Cardiac fibroblast (primary cell): ENCODE data around the gene SCAMP3.
"Not testable (repeated sequence)": the region's sequence is repeated elsewhere in the genome, so short reads cannot be mapped to it uniquely, and the experiment has no call there.

Source experiments
- DNase-seq, 2 donors: peaks; one replicate each; pipeline versions ENCODE4 v3.0.0 to v3.0.0-alpha.2; 2010; ENCODE audit warnings: low read depth in 2 of 2
- H3K4me3 ChIP-seq, 2 donors: replicated peaks in 1 of 2; 1 replicate in 1 of 2; 2 replicates in 1 of 2; pipeline ENCODE4 v1.5.1; 2011; ENCODE audit warnings: low read depth in 2 of 2, low read length in 2 of 2, mild to moderate bottlenecking in 2 of 2, moderate library complexity in 1 of 2
- TF ChIP-seq, protein P1 (sequence below): IDR thresholded peaks from one replicate; pipeline ENCODE4 v1.5.1; 2011; ENCODE audit warnings: low read depth, mild to moderate bottlenecking, low read length, inconsistent platforms

Gene SCAMP3

DNA sequence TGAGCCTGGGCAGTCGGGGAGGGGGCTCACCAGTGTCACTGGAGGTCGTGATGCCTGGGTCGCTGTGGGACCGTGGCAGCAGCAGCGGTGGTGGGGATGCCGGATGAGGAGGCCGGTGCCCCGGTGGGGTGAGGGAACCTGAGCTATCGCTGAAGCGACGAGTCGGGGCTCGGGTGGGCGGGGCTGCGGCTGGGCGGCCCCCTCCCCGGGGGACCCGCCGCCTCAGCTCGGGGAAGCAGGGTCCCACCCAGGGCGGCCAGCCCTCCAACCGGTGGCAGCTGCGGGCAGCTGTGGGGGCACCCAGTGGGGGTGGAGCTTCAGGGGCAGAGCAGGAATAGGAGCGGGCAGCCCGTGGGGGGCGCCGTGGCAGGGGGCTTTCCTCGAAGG lies 11.9 kb downstream of the SCAMP3 start:
- TF ChIP-seq, protein P1, sequence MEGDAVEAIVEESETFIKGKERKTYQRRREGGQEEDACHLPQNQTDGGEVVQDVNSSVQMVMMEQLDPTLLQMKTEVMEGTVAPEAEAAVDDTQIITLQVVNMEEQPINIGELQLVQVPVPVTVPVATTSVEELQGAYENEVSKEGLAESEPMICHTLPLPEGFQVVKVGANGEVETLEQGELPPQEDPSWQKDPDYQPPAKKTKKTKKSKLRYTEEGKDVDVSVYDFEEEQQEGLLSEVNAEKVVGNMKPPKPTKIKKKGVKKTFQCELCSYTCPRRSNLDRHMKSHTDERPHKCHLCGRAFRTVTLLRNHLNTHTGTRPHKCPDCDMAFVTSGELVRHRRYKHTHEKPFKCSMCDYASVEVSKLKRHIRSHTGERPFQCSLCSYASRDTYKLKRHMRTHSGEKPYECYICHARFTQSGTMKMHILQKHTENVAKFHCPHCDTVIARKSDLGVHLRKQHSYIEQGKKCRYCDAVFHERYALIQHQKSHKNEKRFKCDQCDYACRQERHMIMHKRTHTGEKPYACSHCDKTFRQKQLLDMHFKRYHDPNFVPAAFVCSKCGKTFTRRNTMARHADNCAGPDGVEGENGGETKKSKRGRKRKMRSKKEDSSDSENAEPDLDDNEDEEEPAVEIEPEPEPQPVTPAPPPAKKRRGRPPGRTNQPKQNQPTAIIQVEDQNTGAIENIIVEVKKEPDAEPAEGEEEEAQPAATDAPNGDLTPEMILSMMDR: no peak
- H3K4me3 ChIP-seq: no peak overlapping the region
- no peak for DNase-seq

DNA sequence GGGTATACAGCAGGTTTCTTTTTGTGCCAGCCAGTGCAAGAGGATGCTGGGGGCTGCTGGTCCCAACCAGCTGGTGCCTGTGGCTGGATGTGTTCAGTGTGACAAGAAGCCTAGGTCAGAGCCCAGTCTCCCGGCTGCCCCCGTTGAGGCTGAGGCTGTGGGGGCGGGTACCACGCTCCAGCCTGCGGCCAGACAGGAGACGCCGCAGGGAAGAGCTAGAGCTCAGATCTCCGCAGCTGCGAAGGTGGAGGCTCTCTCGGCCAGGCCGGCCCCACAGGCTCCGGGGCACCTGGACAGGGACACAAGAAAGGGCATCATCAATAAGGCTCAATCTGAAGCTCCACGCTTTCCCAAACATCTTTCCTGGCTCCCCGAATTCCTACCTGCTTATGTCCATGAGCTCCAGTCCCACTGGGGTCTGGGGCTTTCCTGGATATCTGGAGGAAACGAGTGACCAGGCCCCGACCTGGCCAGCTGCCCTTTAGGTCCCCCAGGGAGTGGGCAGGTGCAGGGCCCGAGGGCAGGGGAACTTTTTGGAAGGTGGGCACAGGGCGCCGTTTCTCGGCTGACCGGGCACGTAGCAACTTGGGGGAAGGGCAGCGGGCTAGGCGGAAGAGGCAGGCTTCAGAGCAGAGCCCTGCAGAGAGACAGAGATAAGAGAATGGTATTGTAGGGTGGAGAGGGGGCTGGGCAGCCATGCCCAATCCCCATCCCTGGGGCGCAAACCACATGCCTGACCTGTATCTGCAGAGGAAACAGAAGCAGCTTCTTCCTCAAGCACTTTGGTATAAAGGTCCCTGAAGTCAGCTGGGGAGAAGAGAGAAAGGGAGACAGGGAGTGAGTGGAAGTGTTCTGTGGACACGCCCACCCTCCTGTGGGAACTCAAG lies 14.2 kb downstream of the SCAMP3 start:
- TF ChIP-seq, protein P1: no peak
- no peak for DNase-seq
- H3K4me3 ChIP-seq: no peak overlapping the region

DNA sequence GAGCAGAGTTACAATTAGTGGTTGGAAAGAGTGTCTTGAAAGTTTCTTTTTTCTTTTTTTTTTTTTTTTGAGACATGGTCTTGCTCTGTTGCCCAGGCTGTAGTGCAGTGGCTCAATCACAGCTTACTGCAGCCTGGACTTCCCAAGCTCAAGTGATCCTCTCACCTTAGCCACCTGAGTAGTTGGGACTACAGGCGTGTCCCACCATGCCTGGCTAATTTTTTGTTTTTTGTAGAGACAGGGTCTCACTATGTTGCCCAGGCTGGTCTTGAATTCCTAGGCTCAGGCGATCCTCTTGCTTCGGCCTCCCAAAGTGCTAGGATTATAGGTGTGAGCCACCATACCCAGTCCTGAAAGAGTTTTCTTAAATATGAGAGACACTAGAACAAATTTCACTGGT lies 15.4 kb downstream of the SCAMP3 start:
- DNase-seq, H3K4me3 ChIP-seq: not testable (repeated sequence)

DNA sequence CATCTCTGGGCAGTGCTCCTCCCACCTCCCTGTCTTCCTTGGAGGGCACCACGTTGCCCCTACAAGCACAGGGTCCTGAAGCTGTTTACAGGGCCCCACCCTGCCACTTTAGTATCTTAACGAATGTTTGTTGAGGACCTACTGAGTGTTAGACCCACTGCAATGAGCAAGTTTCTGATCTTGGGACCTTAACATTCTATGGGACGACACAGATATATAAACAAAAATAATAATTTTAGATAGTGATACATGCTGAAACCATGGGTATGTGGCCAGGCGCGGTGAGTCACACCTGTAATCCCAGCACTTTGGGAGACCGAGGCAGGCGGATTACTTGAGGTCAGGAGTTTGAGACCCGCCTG lies 17.0 kb downstream of the SCAMP3 start:
- peak overlapping the region; percentile 32 to 71 for H3K4me3 ChIP-seq
- no peak for DNase-seq
- TF ChIP-seq, protein P1: no peak

DNA sequence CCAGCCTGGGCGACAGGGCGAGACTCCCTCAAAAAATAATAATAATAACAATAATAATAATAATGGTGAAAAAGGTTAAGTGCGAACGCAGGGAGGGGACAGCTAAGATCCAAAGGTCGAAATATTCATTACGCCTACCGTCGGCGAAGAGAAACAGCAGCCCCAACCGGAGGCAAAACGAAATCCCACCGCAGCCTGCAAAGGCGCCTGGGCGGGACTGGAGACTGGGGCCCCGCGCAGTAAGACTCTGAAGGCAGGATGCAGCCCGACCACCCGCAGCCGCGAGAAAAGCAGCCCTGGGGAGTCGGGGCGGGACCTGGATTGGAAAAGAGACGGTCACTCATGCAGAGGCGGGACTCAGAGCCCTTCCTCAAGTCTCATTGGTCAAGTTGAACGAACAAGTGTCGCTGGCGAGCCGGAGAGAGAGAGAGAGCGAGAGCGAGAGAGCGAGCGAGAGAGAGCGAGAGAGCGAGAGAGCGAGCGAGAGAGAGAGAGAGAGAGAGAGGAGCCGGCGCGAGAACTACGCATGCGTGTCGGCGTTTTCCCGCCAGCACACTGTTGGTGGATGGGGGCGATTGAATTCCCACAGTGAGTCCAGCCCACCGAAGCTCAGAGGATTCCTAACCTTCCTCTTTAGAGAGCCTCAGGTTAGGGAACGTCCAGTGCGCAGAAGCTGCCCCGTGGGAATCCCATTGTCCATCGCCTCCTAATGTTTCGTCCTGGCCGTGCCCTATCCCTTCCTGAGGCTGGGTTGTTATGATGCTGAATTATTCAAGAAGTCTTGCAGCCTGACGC lies 17.6 kb downstream of the SCAMP3 start:
- peak; percentile 100 for DNase-seq

DNA sequence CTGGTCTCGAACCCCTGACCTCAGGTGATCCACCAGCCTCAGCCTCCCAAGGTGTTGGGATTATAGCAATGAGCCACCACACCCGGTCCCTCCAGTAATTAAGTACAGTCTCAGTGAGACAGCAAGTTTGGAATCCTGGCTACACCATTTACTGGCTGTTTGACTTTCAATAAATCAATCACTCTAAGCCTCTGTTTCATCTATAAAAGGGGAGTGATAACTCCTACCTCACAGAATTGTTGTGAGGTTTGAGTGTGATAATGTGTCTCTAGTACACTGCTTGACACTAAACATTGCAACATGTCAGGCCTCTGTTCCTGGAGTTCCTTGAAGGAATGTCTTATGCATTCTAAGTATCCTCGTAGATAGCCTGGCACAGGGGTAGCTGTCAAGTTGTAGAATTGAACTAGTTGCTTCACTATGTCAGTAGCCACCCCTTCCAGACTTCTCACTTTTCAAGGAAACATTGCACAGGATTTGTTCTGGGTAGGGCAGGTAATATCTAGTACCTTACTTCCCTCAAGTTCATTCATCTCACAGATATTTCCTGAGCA lies 19.3 kb downstream of the SCAMP3 start:
- TF ChIP-seq, protein P1: no peak
- DNase-seq: peak in 1 of 2 donors; percentile 37
- H3K4me3 ChIP-seq: peak overlapping the region in 1 of 2 donors; percentile 71

More for the DNA sequence above, 17.6 kb downstream of the SCAMP3 start:
- TF ChIP-seq, protein P1: peak; percentile 18
- peak overlapping the region; percentile 65 to 71 for H3K4me3 ChIP-seq

DNA sequence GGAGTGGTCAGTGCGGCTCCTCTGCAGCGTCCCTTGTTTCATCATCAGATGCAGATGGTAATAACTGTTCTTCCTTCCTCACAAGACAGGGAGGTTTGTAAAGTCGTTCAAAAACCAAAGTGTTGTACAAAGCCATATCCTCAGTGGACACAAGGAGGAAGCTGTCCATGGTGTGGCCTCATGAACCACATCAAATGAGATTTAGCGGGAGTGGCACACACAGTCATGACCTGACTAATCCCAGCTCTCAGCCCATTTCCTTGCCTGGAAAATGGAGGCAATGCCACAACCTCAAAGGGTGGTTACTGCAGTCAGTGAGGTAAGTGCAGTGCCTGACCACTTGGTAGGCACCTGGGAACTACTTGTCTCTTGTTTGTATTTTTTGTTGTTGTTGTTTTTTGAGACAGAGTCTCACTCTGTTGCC lies 20.3 kb downstream of the SCAMP3 start:
- H3K4me3 ChIP-seq: no peak overlapping the region
- TF ChIP-seq, protein P1: no peak
- no peak for DNase-seq
